Thoracic aorta (tissue), 2 donors: ENCODE data around the gene LYRM4. TPM values are rescaled to one million over a fixed set of nuclear protein-coding genes. Genes with fewer than 3 reads are reported as not detected.
"Not testable (repeated sequence)": the region's sequence is repeated elsewhere in the genome, so short reads cannot be mapped to it uniquely, and the experiment has no call there.

ENCODE experiments used
- ATAC-seq: fragments of 150-250 bp; one replicate; pipeline ENCODE4 v1.8.0; 2017; ENCODE audit warnings: low read depth; ENCODE audit not compliant: insufficient number of reproducible peaks, low FRiP score
- DNase-seq: peaks from one replicate; pipeline ENCODE4 v3.0.0-alpha.2; 2020; ENCODE audit warnings: low spot score
- H3K27ac ChIP-seq, 2 donors: fragments of 200-600 bp; sonication (generic); 1 replicate in 1 of 2; 2 replicates in 1 of 2; pipeline ENCODE4 v1.5.1; 2016; ENCODE audit warnings: mild to moderate bottlenecking in 2 of 2, moderate library complexity in 2 of 2
- H3K27me3 ChIP-seq: fragments of 200-600 bp; sonication (generic); replicated peaks from 2 replicates; pipeline ENCODE4 v1.6.0; 2016; ENCODE audit warnings: mild to moderate bottlenecking; ENCODE audit not compliant: insufficient read depth
- H3K36me3 ChIP-seq: fragments of 200-600 bp; sonication (generic); one replicate; pipeline ENCODE4 v1.5.1; 2016
- H3K4me1 ChIP-seq, 2 donors: fragments of 200-600 bp; sonication (generic); 1 replicate in 1 of 2; 2 replicates in 1 of 2; pipeline versions ENCODE4 v1.5.1 to v1.6.0; 2016; ENCODE audit warnings: low read depth in 2 of 2, mild to moderate bottlenecking in 1 of 2; ENCODE audit not compliant: control insufficient read depth in 1 of 2
- H3K4me3 ChIP-seq: fragments of 200-600 bp; sonication (generic); 2 replicates; pipeline ENCODE4 v1.5.1; 2016; ENCODE audit warnings: mild to moderate bottlenecking
- H3K9me3 ChIP-seq: fragments of 200-600 bp; sonication (generic); 2 replicates; pipeline ENCODE4 v1.5.1; 2016
- total RNA-seq, 2 donors: library from RNA; depleted of rRNA; stranded (reverse); fragments of >200 nt; gene quantifications; one replicate each; pipeline versions ENCODE4 v1.1.0 to v1.2.3, GENCODE V29; 2016
- TF ChIP-seq, protein P1 (sequence below): fragments of 200-600 bp; sonication (generic); IDR thresholded peaks from one replicate; pipeline ENCODE4 v1.5.1; 2019; ENCODE audit warnings: antibody characterized with exemption

Gene LYRM4
- total RNA-seq, 2 donors from 2014 or later = 6.9 to 27.2 TPM

DNA sequence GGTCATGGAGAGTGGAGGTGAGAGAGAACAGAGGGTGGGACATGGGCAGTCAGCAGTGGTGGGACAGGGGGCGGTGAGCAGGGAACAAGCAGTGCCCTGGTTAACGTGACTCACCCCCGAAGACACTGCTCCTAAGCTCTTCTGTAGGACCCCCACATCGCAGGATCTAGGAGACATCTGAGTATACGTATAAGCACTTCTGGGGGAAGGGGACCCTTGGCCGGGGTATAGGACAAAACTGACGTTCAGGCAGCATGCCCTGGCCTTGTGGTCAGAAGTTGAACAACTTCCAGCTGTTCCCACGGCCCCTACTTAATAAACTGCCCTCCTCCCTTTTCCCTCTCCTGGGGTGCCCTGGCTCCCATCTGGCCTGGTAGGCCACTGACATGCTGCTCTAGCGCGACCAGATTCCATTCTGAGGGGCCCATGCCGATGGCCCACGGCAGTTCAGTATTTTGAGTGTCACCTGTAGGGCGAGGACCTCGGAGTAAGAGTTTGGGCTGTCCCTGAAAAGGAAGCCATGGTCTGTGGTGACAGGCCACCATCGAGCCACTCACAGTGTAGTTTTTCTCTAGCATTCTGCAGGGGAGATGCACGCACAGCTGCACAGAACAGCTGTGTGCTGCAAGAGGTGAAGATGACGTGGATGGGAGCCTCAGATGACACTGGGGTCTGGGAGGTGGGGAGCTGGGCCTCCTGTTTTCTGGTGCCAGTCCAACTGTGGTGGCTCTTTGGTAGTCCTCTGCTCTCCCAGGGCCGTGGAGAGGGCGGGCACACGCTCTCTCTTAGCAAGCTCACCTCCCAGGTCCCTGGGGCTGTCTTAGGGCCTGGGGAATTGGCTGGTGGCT lies 137.2 kb downstream of the LYRM4 start:
- TF ChIP-seq, protein P1, sequence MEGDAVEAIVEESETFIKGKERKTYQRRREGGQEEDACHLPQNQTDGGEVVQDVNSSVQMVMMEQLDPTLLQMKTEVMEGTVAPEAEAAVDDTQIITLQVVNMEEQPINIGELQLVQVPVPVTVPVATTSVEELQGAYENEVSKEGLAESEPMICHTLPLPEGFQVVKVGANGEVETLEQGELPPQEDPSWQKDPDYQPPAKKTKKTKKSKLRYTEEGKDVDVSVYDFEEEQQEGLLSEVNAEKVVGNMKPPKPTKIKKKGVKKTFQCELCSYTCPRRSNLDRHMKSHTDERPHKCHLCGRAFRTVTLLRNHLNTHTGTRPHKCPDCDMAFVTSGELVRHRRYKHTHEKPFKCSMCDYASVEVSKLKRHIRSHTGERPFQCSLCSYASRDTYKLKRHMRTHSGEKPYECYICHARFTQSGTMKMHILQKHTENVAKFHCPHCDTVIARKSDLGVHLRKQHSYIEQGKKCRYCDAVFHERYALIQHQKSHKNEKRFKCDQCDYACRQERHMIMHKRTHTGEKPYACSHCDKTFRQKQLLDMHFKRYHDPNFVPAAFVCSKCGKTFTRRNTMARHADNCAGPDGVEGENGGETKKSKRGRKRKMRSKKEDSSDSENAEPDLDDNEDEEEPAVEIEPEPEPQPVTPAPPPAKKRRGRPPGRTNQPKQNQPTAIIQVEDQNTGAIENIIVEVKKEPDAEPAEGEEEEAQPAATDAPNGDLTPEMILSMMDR = no peak
- DNase-seq = no peak
- no peak overlapping the region for H3K4me3 ChIP-seq
- no peak overlapping the region for H3K27ac ChIP-seq
- no peaks in the 10 kb centered on the region for H3K4me1 ChIP-seq
- no peak for ATAC-seq
- H3K27me3 ChIP-seq = no peaks in the 10 kb centered on the region
- H3K36me3 ChIP-seq = no peaks in the 10 kb centered on the region
- no peaks in the 10 kb centered on the region for H3K9me3 ChIP-seq

DNA sequence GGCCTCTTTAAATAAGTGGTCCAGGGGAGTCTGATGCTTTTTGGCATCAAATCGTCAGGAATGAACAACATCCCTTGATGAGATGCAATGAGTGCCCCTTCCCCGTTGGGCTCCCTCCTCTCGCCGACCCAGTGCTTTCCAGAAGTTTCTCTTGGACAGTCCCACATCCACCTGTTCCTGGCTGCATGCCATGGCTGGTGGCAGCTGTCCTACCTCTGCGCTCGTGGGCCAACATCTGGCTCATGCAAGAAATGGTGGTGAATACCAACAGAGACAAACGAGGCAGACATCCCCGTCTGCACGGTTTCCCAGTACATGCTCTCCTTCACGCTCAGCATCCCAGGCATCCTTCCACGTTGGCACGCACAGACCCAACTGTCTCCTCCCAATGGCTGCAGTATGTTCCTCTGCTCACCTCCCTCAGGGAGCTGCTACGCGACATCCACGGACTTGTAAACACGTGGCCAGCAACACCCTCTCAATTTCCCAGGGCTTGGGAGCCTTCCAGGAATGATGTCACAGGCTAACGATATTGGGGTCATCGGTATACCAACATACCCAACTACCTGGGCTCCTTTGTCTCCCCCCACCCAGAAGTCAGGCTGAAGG lies 138.1 kb downstream of the LYRM4 start:
- no peaks in the 10 kb centered on the region for H3K9me3 ChIP-seq
- DNase-seq (no peak), ATAC-seq (no peak)
- H3K36me3 ChIP-seq = no peaks in the 10 kb centered on the region
- H3K4me3 ChIP-seq = no peak overlapping the region
- H3K27ac ChIP-seq = no peak overlapping the region
- TF ChIP-seq, protein P1 = no peak
- no peaks in the 10 kb centered on the region for H3K4me1 ChIP-seq
- no peaks in the 10 kb centered on the region for H3K27me3 ChIP-seq

DNA sequence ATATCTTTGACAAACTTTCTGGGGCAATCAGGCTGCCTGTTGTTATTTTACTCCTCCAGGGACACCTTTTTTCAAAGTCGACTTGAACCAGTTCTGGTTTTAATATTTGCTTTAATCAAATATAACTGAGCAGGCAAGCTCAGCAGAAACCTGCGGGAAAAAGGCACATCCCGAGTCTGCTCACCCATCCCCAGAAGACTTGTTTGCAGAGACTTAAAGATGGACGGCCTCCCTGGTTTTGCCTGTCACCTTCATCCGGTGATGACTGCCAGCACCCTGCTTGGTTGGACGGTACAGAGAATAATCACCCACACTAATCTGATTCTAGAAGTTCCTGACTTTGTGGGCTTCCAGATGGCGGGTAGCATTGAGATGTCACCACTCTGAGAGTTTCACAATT lies 138.8 kb downstream of the LYRM4 start:
- TF ChIP-seq, protein P1 = no peak
- no peak overlapping the region for H3K27ac ChIP-seq
- H3K36me3 ChIP-seq = no peaks in the 10 kb centered on the region
- no peak overlapping the region for H3K4me3 ChIP-seq
- no peaks in the 10 kb centered on the region for H3K4me1 ChIP-seq
- no peaks in the 10 kb centered on the region for H3K27me3 ChIP-seq
- H3K9me3 ChIP-seq = no peaks in the 10 kb centered on the region
- DNase-seq = no peak
- ATAC-seq = no peak

DNA sequence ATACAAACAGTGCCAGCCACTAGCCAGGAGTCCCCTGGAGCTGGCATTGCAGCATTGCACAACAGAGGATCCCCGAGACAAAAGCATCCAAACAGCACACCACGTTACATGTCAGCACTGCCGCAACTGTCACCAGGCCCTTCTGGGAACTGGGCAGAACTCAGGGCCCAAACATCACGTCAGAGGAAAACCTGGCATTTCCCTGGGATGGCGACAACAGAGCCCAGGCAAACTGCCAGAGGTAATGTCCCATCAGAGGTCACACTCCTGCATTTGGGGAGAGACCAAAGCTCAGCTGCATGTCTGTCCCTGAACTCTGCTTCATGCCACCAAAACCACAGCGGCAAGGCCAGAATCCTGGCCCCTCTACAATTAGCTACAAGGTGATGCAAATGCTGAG lies 139.3 kb downstream of the LYRM4 start:
- TF ChIP-seq, protein P1 = no peak
- H3K27me3 ChIP-seq = no peaks in the 10 kb centered on the region
- no peaks in the 10 kb centered on the region for H3K36me3 ChIP-seq
- no peaks in the 10 kb centered on the region for H3K4me1 ChIP-seq
- H3K9me3 ChIP-seq = no peaks in the 10 kb centered on the region
- ATAC-seq (no peak), DNase-seq (no peak)
- H3K27ac ChIP-seq = no peak overlapping the region
- no peak overlapping the region for H3K4me3 ChIP-seq

DNA sequence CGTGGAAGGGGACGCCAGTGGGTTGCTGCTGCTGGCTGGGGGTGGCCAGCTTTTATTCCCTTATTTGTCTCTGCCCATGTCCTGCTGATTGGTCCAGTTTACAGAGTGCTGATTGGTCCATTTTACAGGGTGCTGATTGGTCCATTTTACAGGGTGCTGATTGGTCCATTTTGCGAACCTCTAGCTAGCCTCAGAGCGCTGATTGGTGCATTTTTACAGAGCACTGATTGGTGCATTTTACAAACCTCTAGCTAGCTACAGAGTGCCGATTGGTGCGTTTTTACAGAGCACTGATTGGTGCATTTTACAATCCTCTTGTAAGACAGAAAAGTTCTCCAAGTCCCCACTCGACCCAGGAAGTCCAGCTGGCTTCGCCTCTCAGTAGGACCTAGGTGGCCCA lies 140.2 kb downstream of the LYRM4 start:
- ATAC-seq = not testable (repeated sequence)

More for the DNA sequence above, 140.2 kb downstream of the LYRM4 start:
- not testable (repeated sequence) for H3K36me3 ChIP-seq, H3K27me3 ChIP-seq, H3K9me3 ChIP-seq, H3K4me3 ChIP-seq, H3K27ac ChIP-seq, DNase-seq, H3K4me1 ChIP-seq
